Measurements from ENCODE around the gene H6PD.

H6PD gene

DNA sequence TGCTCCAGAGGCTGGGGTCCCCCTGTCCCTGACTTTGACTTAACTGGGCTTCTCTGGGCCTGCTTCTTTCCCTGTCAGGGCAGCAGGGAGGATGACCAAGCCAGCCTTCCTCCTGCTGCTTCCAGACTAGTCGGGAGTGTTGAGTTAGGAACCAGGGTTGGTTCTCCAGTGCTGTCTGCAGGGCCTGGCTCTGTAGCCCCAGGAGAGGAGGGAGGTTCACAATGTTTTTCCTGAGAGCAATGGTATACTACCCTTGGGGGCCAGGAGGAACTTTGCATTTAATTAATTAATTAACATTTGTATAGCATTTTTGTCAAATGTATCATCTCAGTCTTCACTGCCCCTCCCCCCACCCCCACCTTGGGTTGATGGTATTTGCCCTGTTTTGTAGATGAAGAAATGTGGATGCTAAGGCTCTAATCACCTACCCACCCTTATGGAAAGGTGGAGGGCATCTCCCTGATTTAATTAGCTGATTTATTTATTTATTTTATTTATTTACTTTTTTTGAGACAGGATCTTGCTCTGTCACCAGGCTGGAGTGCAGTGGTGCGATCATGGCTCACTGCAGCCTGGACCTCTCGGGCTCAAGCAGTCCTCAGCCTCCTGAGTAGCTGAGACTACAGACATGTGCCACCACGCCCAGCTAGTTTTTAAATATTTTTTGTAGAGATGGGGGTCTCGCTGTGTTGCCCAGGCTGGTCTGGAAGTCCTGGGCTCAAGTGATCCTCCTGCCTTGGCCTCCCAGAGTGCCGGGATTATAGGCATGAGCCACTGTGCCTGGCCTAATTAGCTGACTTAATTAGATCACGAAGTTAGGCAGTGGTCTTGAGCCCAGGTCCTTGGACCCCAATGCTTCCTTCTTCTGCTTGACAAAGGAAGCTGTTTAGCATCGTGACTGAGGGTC is 6.6 kb downstream of the H6PD start:
- no peak for DNase-seq (ENCODE audit: low read depth)

- DNase-seq (ENCODE audit: low read depth) = no peak
These were observed 7.3 kb downstream of the H6PD start for GRCh38 chr1:9241891-9242290.

DNA sequence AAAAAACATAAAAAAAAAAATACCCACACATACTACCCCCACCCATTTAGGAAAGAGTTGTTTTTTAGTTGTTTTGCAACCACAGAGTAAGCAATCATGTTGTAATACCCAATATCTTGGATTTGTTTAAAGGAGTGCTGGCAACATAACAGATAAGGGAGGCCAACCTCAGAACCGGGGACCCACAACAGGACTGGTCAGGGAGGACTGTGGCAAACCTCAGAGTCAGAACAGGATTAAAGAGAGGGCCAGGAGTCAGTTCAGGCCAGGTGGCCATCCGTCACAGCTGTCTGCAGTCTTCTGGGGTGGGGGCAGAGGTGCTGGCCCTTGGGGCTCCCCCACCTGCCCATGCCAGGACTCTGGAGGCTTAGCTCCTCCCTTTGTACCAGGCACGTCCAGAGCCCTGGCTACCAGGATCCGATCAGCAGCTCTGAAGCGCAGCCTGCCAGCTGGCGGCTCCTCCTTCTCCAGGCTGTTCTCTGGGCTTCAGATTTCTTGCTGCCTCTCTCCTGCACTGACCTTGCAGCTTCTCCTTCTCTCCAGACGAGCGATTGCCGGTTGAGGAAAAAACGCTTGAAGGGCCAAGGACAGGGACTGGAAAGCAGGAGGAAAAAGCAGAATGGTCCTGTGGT is 7.9 kb downstream of the H6PD start:
- DNase-seq (ENCODE audit: low read depth) = no peak

GRCh38 chr1:9243066-9243739 is 8.6 kb downstream of the H6PD start:
- no peak for DNase-seq (ENCODE audit: low read depth)

GRCh38 chr1:9244501-9245229 is 10.1 kb downstream of the H6PD start:
- no peak for DNase-seq (ENCODE audit: low read depth)

DNA sequence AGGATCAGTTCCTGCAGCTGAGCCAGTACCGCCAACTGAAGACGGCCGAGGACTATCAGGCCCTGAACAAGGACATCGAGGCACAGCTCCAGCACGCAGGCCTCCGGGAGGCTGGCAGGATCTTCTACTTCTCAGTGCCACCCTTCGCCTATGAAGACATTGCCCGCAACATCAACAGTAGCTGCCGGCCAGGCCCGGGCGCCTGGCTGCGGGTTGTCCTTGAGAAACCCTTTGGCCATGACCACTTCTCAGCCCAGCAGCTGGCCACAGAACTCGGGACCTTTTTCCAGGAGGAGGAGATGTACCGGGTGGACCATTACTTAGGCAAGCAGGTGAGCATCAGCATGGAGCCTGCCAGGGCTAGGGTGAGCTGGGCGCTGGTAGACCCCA is 10.7 kb downstream of the H6PD start:
- no peak for DNase-seq (ENCODE audit: low read depth)

GRCh38 chr1:9245661-9246060 is 11.1 kb downstream of the H6PD start:
- no peak for DNase-seq (ENCODE audit: low read depth)

DNA sequence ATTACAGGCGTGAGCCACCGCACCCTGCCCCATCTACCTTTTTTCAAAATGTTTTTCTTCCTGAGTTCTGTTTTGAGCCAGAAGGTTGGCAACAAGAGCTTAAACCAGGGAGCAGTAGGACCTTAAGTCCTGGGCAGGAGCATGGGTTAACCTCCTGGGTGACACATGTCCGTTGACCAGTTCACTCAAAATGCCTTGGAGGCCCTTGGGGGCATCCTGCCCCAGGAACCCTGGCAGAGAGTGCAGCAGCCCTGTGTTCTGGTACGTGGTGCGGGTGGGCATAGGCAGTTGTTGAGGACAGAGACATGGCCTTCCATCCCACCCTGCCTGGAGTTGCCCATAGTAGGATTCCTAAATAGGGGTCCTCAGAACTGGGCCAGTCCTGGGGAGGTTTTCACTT is 11.6 kb downstream of the H6PD start:
- DNase-seq (ENCODE audit: low read depth) = no peak

DNA sequence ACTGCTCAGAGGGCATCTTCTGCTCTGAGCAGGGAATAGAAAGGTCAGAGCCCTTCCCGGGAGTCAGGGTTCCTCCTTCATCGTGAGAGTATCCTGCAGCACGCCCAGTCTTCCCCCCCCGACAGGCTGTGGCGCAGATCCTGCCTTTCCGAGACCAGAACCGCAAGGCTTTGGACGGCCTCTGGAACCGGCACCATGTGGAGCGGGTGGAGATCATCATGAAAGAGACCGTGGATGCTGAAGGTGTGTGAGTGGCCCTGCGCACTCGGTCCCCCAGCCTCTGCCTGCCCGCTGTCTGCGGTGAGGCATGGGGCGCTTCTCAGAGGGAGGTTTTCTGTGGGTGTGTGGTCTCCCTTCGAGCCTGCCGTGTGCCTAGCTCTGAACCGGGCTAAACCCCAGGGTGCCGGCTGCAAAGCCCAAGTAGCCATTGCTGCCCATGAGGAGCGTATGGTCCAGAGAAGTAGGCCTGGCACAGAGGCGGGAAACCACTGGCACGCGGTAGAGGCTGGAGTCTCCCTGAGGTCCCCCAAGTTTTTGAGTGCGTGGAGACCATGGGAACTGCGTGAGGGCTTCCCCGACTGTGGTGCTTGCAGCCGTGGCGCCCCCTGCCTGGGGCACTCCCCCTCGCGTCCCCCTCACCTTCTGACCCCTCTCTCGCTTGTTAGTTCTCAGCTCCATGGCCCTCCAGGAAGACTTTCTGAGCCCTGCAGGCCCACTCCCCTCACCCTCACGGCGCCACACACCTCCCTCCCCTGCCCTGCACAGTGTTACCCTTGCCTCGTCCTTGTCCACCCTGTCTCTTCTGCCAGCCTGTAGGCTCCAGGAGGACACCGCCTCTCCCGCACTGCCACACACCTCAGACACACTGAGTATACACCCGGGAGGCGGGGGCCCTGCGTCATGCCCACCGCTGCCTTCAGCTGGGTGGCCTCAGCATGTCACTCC is 12.5 kb downstream of the H6PD start:
- no peak for DNase-seq (ENCODE audit: low read depth)

- no peak for DNase-seq (ENCODE audit: low read depth)
These were observed 13.3 kb downstream of the H6PD start for GRCh38 chr1:9247894-9248293.

DNA sequence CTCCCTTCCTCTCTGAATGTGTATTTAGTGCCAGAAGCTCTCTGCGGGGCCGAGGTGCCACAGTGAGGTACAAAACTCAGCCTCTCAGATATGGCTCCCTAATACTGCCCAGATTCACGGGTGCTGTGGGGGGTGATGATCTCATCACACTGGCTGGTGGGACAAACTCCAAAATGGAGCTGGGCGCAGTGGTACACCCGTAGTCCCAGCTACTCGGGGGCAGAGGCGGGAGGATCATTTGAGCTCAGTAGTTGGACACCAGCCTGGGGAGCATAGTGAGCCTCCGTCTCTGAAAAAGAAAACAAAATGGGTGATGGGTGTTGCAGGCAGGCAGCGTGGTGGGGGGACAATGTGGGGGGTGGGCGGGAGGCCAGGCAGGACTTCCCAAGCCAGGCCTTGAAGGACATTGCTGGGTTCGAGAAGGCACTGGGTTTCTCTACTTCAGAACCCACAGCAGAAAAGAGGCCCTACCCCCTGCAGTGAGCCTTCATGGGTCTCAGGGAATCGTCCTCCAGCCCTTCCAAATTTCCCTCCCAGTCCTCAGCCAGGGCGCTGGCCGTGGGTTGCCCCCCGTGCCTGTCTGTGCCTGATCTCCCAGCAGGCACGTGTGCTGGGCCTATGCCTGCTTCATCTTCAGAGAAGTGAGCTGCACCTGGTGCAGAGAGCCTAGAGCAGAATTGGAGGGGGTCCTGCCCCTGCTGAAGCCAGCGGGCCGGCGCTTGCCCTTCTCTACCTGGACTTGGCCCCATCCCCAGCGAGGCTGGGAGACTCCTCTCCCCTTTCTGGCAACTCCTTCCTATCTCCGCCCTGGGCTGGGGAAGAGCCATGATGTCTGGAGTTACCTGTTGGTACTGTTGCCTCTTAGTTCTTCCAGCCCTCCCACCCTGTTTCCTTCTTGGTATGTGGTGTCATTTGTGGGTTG is 14.0 kb downstream of the H6PD start:
- DNase-seq (ENCODE audit: low read depth) = no peak

GRCh38 chr1:9249263-9249533 is 14.6 kb downstream of the H6PD start:
- no peak for DNase-seq (ENCODE audit: low read depth)

DNA sequence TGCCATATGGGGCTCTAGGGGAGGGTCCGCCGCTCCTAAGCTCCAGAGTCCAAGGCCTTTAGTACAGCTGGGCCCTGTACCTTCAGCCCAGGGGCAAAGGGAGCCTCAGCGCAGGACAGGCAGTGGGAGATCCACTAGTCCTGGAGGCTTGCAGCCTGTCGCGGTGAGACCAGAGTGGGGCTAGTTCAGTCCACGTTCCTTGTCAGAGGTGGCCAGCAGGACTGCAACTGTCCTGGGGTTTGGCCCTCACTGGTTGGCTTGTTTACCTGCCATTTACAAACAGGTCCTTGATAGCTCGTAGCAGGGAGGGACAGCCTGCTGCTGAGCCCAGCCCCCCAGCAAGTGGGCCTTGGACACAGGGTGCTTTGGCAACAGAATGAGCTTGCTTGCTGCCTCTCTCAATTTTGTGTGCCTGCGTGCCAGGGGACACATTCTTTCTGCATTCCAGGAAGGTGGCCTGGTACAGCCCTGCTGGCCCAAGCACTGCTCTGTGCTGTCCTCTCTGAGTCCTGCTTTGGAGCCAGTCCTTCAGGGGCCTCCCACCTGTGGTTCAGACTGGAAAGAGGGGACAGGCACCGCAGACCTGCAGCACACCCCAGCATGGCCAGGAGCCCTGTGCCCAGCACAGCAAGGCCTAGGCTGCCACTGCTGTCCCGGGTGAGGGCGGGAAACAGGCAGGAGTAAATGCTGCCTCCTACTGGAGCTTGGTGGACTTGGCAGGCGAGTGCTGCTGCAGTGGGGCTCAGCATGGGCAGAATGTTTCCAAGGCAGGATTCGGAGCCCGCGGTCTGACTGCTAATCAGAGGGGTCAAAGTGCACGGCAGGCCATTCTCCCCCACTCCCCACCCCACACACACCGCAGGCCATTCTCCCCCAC is 15.2 kb downstream of the H6PD start:
- peak; percentile 39 for DNase-seq (ENCODE audit: low read depth)

GRCh38 chr1:9250411-9251381 is 16.1 kb downstream of the H6PD start:
- no peak for DNase-seq (ENCODE audit: low read depth)

DNA sequence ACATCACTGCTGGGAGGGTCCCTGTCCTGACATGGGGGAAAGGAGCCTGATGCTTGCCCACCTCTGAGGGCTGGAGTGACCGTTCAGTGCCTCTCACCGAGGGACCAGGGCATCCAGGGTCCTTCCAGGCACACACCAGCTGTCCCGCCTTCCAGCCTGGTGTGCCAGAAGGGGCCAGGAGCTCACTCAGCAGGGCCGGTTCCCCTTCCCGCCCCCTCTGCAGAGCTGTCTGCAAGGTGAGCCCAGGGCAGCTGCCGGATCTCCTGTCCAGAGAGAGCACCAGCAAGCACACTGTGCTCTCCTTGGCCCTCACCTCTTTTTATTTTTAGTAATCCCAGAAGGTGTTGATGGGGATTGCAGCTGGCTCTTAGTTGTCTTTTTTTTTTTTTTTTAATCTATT is 16.9 kb downstream of the H6PD start:
- DNase-seq (ENCODE audit: low read depth) = no peak

- no peak for DNase-seq (ENCODE audit: low read depth)
These were observed 18.4 kb downstream of the H6PD start for GRCh38 chr1:9253004-9253403.

DNA sequence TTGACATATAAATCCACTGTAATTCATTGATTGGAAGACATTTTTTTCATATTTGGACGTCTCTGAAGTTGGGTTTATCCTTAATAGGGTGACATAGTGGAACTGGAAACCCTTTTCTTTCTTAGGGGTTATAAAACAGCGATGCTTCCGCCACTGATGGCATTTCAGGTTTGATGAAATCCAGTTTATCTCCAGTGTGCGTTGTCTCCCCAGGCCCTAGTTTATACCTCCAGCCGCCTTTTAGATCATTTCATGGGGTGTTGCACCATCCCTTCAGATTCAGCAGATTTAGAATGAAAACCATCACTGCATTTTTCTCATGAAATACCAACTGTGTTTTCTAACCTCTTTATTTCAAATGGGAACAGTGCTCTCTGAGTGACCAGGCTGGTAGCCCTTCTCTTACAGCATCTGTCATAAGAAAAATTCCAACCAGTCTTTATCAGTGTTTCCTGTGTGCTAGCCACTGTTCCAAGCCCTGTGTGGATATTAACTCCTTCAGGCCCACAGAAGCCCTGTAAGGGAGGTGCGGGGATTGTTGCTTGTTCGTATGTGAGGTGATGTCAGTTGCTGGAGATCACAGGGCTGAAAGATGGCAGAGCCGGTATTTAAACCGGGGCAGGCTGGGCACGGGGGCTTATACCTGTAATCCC is 19.0 kb downstream of the H6PD start:
- peak; percentile 36 for DNase-seq (ENCODE audit: low read depth)

GRCh38 chr1:9256332-9256731 is 21.8 kb downstream of the H6PD start:
- DNase-seq (ENCODE audit: low read depth) = no peak

All from EH (cell line).